OCI-LY7 (cell line): ENCODE results near the gene TFF2. TPM values are rescaled to one million over a fixed set of nuclear protein-coding genes. Genes with fewer than 3 reads are reported as not detected.

ENCODE experiments used
- BruUV-seq: library from RNA; stranded (reverse); fragments of 400-500 nt; replicated peaks from 2 replicates; lab custom pipeline; 2021; lab: Mats Ljungman, UMichigan
- CTCF ChIA-PET: fragments of 300-600 bp; sonication (Branson Sonifier 250); formaldehyde crosslinking; loops from one replicate; lab custom pipeline; 2022; ENCODE audit warnings: antibody characterized with exemption; ENCODE audit not compliant: unreplicated experiment; lab: Charles Lee
- POLR2A ChIA-PET: fragments of 300-600 bp; sonication (Branson Sonifier 250); formaldehyde crosslinking; loops from one replicate; lab custom pipeline; 2022; ENCODE audit warnings: antibody characterized with exemption; lab: Charles Lee
- DNase-seq: peaks from one replicate; pipeline ENCODE4 v3.0.0-alpha.2; 2015; ENCODE audit warnings: low spot score
- H2AFZ ChIP-seq: fragments of 200-600 bp; sonication (generic), shearing (Covaris generic); 2 replicates; pipeline ENCODE4 v1.6.1; 2014; ENCODE audit warnings: mild to moderate bottlenecking, antibody characterized with exemption, low read length, moderate library complexity
- H3K27ac ChIP-seq: fragments of 200-600 bp; sonication (generic); 2 replicates; pipeline ENCODE4 v1.5.1; 2014; ENCODE audit warnings: mixed run types, low read depth, mild to moderate bottlenecking, moderate library complexity, low read length, inconsistent platforms; ENCODE audit not compliant: poor library complexity, severe bottlenecking
- H3K36me3 ChIP-seq: fragments of 200-600 bp; sonication (generic); 2 replicates; pipeline ENCODE4 v1.6.1; 2014; ENCODE audit warnings: mild to moderate bottlenecking, antibody characterized with exemption, low read length, moderate library complexity, mixed read lengths; ENCODE audit not compliant: insufficient read depth
- H3K4me1 ChIP-seq: fragments of 200-600 bp; sonication (generic); 2 replicates; pipeline ENCODE4 v1.5.1; 2014; ENCODE audit warnings: mild to moderate bottlenecking, low read length; ENCODE audit not compliant: insufficient read depth, poor library complexity, severe bottlenecking
- H3K4me2 ChIP-seq: fragments of 200-600 bp; sonication (generic); 2 replicates; pipeline ENCODE4 v1.6.1; 2014; ENCODE audit warnings: mild to moderate bottlenecking, low read length
- H3K4me3 ChIP-seq: fragments of 200-600 bp; sonication (generic); 2 replicates; pipeline ENCODE4 v1.5.1; 2014; ENCODE audit warnings: mild to moderate bottlenecking, low read depth, low read length; ENCODE audit not compliant: poor library complexity, severe bottlenecking
- H3K79me2 ChIP-seq: fragments of 200-600 bp; sonication (generic); 2 replicates; pipeline ENCODE4 v1.6.1; 2016; ENCODE audit warnings: low read depth, mild to moderate bottlenecking, low read length, moderate library complexity, mixed read lengths; ENCODE audit not compliant: insufficient read depth
- H3K9me2 ChIP-seq: fragments of 200-600 bp; sonication (generic); 2 replicates; pipeline ENCODE4 v1.6.1; 2016; ENCODE audit warnings: mild to moderate bottlenecking, low read length, mixed read lengths; ENCODE audit not compliant: insufficient read depth
- H3K9me3 ChIP-seq: fragments of 200-600 bp; sonication (generic); 2 replicates; pipeline ENCODE4 v1.6.1; 2014; ENCODE audit warnings: mild to moderate bottlenecking, mixed run types, low read length, mixed read lengths
- H4K20me1 ChIP-seq: fragments of 200-600 bp; sonication (generic); 2 replicates; pipeline ENCODE4 v1.6.1; 2014; ENCODE audit warnings: mild to moderate bottlenecking, antibody characterized with exemption, low read length, moderate library complexity, mixed read lengths; ENCODE audit not compliant: insufficient read depth
- EZH2phosphoT487 ChIP-seq: fragments of 200-600 bp; sonication (generic); IDR thresholded peaks from 2 replicates; pipeline ENCODE4 v1.6.1; 2018; ENCODE audit warnings: low read depth, borderline replicate concordance, mild to moderate bottlenecking, mixed run types, antibody characterized with exemption, low read length, moderate library complexity, mixed read lengths
- intact Hi-C: fragments of 100-400 bp; cut with micrococcal nuclease; formaldehyde crosslinking; loops from one replicate; pipeline ENCODE4 v1.10.0; 2022; ENCODE audit not compliant: unreplicated experiment
- total RNA-seq, 2 experiments: library from RNA; depleted of rRNA in 1 of 2; stranded (reverse); fragments of >200 nt in 1 of 2; shearing (Covaris generic) in 1 of 2; gene quantifications; 2 replicates each; pipeline ENCODE4 v1.2.3, GENCODE V29; 2014 to 2022
- TF ChIP-seq, protein P1 (sequence below): fragments of 200-600 bp; sonication (generic); conservative IDR thresholded peaks from 2 replicates; pipeline ENCODE4 v1.5.1; 2014; ENCODE audit warnings: mild to moderate bottlenecking, antibody characterized with exemption, low read length, moderate library complexity, mixed read lengths

TFF2 gene
- total RNA-seq, 2 experiments from 2014 or later, result not detected

DNA sequence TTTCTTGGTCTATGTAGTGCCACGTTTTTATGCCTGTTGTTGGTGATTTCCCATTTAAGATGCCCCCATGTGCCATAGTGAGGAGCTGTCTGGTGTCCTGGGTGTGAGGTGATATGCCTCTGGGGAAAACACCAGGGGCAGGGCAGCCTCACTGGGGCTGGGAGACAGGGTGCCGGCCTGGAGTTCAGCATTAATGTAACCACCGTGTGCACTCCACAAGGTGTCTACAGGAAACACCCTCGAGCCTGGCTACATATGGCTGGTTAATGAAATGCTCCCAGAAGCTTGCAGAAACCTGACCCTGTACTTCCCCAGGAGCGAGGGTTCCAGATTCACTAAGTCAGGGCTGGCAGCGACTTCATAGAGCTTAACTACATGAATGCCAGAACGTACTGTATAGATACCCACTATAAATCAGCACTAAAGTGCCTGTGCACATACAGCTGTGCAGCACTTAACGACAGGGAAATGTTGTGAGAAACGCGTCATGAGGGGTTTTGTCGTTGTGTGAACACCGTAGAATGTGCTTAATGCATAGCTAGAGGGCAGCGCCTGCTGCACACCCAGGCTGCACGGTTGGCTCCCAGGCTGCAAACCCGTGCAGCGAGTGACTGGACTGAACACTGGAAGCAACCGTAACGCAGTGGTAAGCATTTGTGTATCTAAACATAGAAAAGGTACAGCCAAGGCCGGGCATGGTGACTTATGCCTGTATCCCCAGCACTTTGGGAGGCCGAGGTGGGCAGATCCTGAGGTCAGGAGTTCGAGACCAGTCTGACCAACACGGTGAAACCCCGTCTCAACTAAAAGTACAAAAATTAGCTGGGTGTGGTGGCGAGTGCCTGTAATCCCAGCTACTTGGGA lies 10.4 kb downstream of the TFF2 start:
- Histone ChIP-seq H3K4me2 (no peak overlapping the region), H3K4me1 (peaks cover 6% of the 10 kb centered on the region), H3K27ac (no peak overlapping the region), H2AFZ (no peak overlapping the region), H3K4me3 (no peak overlapping the region), H3K9me3 (0 out of 2 replicates have a peak, but pooled peaks cover 5% of the 10 kb centered on the region), H3K9me2 (no peaks in the 10 kb centered on the region), H4K20me1 (no peaks in the 10 kb centered on the region), H3K36me3 (no peaks in the 10 kb centered on the region), H3K79me2 (no peaks in the 10 kb centered on the region)
- ChIA-PET POLR2A (interaction anchor here (1.0 kb wide), 1 partner anchor 52 kb away, joined by 3 read pairs; no protein-coding TSS in a partner anchor), CTCF (interaction anchor here (0.7 kb wide), 1 partner anchor 116 kb away, joined by 3 read pairs; no protein-coding TSS in a partner anchor)
- BruUV-seq, result no TSS peak
- intact Hi-C loops, result no loop called here
- TF ChIP-seq, protein P1, sequence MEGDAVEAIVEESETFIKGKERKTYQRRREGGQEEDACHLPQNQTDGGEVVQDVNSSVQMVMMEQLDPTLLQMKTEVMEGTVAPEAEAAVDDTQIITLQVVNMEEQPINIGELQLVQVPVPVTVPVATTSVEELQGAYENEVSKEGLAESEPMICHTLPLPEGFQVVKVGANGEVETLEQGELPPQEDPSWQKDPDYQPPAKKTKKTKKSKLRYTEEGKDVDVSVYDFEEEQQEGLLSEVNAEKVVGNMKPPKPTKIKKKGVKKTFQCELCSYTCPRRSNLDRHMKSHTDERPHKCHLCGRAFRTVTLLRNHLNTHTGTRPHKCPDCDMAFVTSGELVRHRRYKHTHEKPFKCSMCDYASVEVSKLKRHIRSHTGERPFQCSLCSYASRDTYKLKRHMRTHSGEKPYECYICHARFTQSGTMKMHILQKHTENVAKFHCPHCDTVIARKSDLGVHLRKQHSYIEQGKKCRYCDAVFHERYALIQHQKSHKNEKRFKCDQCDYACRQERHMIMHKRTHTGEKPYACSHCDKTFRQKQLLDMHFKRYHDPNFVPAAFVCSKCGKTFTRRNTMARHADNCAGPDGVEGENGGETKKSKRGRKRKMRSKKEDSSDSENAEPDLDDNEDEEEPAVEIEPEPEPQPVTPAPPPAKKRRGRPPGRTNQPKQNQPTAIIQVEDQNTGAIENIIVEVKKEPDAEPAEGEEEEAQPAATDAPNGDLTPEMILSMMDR, result no peak
- no peak for TF ChIP-seq EZH2phosphoT487
- no peak for DNase-seq

DNA sequence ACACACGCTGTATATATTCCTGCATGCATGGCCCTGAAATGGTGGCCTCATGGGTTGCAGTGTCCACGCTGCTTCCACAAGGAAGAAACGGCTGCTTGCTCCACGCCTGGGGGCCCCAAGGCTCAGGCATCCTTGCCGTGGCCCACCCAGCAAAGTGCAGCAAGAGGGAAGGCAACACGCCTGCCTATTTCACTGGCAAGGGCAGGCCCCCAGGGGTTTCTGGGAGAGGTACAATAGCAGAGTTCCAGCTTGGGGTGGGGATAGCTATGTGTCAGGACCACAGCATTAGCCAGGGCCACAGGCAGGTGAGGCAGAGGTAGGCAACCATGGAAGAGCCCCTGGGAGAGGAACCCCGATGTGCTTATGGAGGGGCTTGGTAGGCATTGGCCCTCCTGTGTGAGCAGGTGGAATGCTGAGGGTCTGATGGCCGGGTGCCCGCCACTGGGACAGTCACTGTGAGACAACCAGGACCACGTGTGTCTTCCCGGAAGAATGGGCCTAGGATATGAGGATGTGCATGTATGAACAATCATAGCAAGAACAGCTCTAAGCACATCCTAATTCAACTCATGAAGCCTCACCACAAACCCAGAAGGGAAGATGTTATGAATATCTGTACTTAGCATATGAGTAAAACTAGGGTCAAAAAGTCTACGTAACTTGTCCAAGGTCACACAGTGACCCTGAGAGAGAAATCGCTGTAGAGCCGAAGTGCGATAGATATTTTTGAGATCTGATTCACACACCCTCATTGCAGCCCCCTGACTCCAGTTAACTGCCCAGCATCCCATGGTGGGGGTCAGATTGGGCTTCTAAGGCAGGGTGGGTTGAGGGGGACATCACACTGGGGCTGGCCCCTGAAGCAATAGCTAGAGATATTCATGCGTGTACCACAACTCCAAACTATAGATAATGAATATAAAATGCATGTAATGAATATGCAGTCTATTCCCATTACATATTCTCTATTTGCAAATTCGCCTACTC lies 11.8 kb downstream of the TFF2 start:
- TF ChIP-seq, protein P1, result no peak
- TF ChIP-seq EZH2phosphoT487, result no peak
- CTCF ChIA-PET, result interaction anchor here (0.6 kb wide), 1 partner anchor 194 kb away, joined by 3 read pairs; no protein-coding TSS in a partner anchor
- H3K4me2 ChIP-seq, result no peak overlapping the region

More for the DNA sequence above, 11.8 kb downstream of the TFF2 start:
- Histone ChIP-seq H3K4me3 (no peak overlapping the region), H3K79me2 (no peaks in the 10 kb centered on the region), H4K20me1 (no peaks in the 10 kb centered on the region), H3K9me2 (no peaks in the 10 kb centered on the region), H2AFZ (no peak overlapping the region), H3K4me1 (peaks cover 6% of the 10 kb centered on the region), H3K36me3 (no peaks in the 10 kb centered on the region), H3K27ac (no peak overlapping the region), H3K9me3 (0 out of 2 replicates have a peak, but pooled peaks cover 5% of the 10 kb centered on the region)
- intact Hi-C loops, result no loop called here
- POLR2A ChIA-PET, result interaction anchor here (1.0 kb wide), 1 partner anchor 53 kb away, joined by 3 read pairs; no protein-coding TSS in a partner anchor
- no TSS peak for BruUV-seq
- DNase-seq, result no peak
